H1 (cell line): Measurements from ENCODE around the gene ARHGEF11. TPM values are rescaled to one million over a fixed set of nuclear protein-coding genes. Genes with fewer than 3 reads are reported as not detected.

Experiments used
- ASH2L ChIP-seq: fragments of 200-600, 300-600 bp; sonication (generic); IDR thresholded peaks from one replicate; pipeline ENCODE4 v1.7.1; 2017; ENCODE audit warnings: low read length
- CBX8 ChIP-seq: fragments of 300-800, 300-1000 bp; sonication (generic); IDR thresholded peaks from 2 replicates; pipeline ENCODE4 v1.7.1; 2016; ENCODE audit warnings: low read depth, low read length, borderline replicate concordance
- CHD1 ChIP-seq: IDR thresholded peaks from 2 replicates; pipeline ENCODE4 v1.6.1; 2012; ENCODE audit warnings: low read depth, low read length, improper control_type of control experiment
- HDAC2 ChIP-seq, 2 experiments: fragments of 300-600 bp in 1 of 2; sonication (generic) in 1 of 2; IDR thresholded peaks; 2 replicates each; pipeline ENCODE4 v1.6.1; 2011 to 2012; ENCODE audit warnings: low read depth in 2 of 2, low read length in 2 of 2, mild to moderate bottlenecking in 2 of 2, moderate library complexity in 2 of 2, borderline replicate concordance in 1 of 2, inconsistent platforms in 1 of 2
- PHF8 ChIP-seq: fragments of 200-600 bp; sonication (generic); conservative IDR thresholded peaks from 2 replicates; pipeline ENCODE4 v1.7.1; 2012; ENCODE audit warnings: low read depth, mild to moderate bottlenecking, inconsistent platforms, low read length, moderate library complexity
- polyA plus RNA-seq, 7 experiments: library from polyadenylated mRNA; depleted of rRNA in 3 of 7; stranded (reverse) in 5 of 7; unstranded in 2 of 7; fragments of >200 nt in 5 of 7; fragments of 200-250 nt in 2 of 7; gene quantifications; 1 replicate in 5 of 7; 2 replicates in 1 of 7; 4 replicates in 1 of 7; pipeline versions ENCODE4 v1.2.1 to v1.2.3, GENCODE V29; 2011 to 2013; ENCODE audit warnings: missing spikeins in 2 of 7, mixed read lengths in 2 of 7
- total RNA-seq: library from RNA; stranded (reverse); fragmentation: NEBNext Ultra II Directional; extraction: Animal tissue kit (Norgen Biotek cat#: 25700); gene quantifications from 2 replicates; pipeline ENCODE4 v1.2.1, GENCODE V29; 2021
- TF ChIP-seq, protein P1 (sequence below): fragments of 300-600 bp; sonication (generic); IDR thresholded peaks from 2 replicates; pipeline ENCODE4 v1.7.1; 2012; ENCODE audit warnings: low read length, moderate library complexity, mild to moderate bottlenecking, inconsistent platforms; ENCODE audit not compliant: insufficient replicate concordance

Gene ARHGEF11
- total and polyA plus RNA-seq, 2 of the 8 experiments (the other 6 are each of a cell fraction or from before 2014, with no cell fraction given): 19.9 to 33.1 TPM

DNA sequence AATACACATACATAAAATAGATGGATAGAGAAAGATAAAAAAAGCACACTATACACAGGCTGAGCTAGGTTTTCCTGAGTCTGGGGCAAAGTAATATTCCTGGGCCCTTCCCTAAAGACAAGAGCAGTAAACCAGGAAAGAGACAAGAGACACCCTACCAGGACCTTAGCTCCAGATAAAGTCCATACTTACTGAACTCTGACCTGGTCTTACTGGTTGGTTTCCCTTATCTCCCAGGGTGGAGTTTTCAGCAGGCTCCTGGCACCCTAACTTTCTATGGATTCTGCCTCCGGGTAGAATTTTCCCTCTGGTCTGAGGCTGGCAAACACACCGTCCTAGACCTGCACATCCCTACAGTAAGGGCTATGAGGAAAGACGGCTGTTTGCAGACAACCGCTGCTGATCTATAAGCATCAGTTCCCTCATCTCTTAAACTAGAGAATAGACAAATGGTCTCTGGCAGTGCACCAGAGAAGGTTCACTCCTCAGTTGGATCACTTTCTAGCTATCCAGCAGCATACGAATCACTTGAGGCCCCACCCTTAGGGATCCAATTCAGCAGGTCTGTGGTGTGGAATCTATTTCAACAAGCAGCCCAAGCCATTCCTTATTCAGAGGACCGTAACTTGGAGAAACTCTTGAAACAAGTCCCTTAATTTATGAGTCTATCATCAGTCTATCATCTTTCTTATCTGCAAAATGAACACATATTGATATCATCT is 52.0 kb downstream of the ARHGEF11 start (continued):
- TF ChIP-seq HDAC2 (IDR thresholded peaks at IDR 0.05; ENCODE audit: borderline replicate concordance in 1 of 2, low read depth in 2 of 2, low read length in 2 of 2) (no peak), PHF8 (no peak), ASH2L (no peak), CHD1 (no peak), CBX8 (no peak)
- TF ChIP-seq, protein P1, sequence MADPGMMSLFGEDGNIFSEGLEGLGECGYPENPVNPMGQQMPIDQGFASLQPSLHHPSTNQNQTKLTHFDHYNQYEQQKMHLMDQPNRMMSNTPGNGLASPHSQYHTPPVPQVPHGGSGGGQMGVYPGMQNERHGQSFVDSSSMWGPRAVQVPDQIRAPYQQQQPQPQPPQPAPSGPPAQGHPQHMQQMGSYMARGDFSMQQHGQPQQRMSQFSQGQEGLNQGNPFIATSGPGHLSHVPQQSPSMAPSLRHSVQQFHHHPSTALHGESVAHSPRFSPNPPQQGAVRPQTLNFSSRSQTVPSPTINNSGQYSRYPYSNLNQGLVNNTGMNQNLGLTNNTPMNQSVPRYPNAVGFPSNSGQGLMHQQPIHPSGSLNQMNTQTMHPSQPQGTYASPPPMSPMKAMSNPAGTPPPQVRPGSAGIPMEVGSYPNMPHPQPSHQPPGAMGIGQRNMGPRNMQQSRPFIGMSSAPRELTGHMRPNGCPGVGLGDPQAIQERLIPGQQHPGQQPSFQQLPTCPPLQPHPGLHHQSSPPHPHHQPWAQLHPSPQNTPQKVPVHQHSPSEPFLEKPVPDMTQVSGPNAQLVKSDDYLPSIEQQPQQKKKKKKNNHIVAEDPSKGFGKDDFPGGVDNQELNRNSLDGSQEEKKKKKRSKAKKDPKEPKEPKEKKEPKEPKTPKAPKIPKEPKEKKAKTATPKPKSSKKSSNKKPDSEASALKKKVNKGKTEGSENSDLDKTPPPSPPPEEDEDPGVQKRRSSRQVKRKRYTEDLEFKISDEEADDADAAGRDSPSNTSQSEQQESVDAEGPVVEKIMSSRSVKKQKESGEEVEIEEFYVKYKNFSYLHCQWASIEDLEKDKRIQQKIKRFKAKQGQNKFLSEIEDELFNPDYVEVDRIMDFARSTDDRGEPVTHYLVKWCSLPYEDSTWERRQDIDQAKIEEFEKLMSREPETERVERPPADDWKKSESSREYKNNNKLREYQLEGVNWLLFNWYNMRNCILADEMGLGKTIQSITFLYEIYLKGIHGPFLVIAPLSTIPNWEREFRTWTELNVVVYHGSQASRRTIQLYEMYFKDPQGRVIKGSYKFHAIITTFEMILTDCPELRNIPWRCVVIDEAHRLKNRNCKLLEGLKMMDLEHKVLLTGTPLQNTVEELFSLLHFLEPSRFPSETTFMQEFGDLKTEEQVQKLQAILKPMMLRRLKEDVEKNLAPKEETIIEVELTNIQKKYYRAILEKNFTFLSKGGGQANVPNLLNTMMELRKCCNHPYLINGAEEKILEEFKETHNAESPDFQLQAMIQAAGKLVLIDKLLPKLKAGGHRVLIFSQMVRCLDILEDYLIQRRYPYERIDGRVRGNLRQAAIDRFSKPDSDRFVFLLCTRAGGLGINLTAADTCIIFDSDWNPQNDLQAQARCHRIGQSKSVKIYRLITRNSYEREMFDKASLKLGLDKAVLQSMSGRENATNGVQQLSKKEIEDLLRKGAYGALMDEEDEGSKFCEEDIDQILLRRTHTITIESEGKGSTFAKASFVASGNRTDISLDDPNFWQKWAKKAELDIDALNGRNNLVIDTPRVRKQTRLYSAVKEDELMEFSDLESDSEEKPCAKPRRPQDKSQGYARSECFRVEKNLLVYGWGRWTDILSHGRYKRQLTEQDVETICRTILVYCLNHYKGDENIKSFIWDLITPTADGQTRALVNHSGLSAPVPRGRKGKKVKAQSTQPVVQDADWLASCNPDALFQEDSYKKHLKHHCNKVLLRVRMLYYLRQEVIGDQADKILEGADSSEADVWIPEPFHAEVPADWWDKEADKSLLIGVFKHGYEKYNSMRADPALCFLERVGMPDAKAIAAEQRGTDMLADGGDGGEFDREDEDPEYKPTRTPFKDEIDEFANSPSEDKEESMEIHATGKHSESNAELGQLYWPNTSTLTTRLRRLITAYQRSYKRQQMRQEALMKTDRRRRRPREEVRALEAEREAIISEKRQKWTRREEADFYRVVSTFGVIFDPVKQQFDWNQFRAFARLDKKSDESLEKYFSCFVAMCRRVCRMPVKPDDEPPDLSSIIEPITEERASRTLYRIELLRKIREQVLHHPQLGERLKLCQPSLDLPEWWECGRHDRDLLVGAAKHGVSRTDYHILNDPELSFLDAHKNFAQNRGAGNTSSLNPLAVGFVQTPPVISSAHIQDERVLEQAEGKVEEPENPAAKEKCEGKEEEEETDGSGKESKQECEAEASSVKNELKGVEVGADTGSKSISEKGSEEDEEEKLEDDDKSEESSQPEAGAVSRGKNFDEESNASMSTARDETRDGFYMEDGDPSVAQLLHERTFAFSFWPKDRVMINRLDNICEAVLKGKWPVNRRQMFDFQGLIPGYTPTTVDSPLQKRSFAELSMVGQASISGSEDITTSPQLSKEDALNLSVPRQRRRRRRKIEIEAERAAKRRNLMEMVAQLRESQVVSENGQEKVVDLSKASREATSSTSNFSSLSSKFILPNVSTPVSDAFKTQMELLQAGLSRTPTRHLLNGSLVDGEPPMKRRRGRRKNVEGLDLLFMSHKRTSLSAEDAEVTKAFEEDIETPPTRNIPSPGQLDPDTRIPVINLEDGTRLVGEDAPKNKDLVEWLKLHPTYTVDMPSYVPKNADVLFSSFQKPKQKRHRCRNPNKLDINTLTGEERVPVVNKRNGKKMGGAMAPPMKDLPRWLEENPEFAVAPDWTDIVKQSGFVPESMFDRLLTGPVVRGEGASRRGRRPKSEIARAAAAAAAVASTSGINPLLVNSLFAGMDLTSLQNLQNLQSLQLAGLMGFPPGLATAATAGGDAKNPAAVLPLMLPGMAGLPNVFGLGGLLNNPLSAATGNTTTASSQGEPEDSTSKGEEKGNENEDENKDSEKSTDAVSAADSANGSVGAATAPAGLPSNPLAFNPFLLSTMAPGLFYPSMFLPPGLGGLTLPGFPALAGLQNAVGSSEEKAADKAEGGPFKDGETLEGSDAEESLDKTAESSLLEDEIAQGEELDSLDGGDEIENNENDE: no peak
